ENCODE results near the gene MAST4. TPM values are rescaled to one million over a fixed set of nuclear protein-coding genes. Genes with fewer than 3 reads are reported as not detected.

MAST4 gene
- total and polyA plus RNA-seq, 8 donors = 5.9 to 29.7 (median 10.0) TPM

- no peak for TF ChIP-seq CTCF (IDR thresholded peaks at IDR 0.05)
- Histone ChIP-seq H3K4me3 (no peak overlapping the region), H3K9me3 (no peaks in the 10 kb centered on the region), H3K27me3 (no peaks in the 10 kb centered on the region), H3K27ac (no peak overlapping the region), H3K36me3 (no peaks in the 10 kb centered on the region), H3K4me1 (peaks cover 0 to 3% (median 0%) of the 10 kb centered on the region in 3 donors)
- WGBS, 2 donors = 15 to 21% methylated on average over 1 of the region's 1 CpG
- DNase-seq = no peak
- peak in 1 of 4 donors; percentile 8 for ATAC-seq
- FAIRE-seq = no peak
- intact Hi-C loops (cut with DNase I) = no loop called here
Measured at GRCh38 chr5:66830636-66831035, 234.4 kb downstream of the MAST4 start.

- no peak overlapping the region for H3K27ac ChIP-seq
- no peaks in the 10 kb centered on the region for H3K36me3 ChIP-seq
- no peak for ATAC-seq
- DNase-seq = no peak
- no peak for FAIRE-seq
- 92 to 94% methylated on average over 3 of the region's 3 CpGs for WGBS, 2 donors
- H3K4me1 ChIP-seq = no peaks in the 10 kb centered on the region
- H3K4me3 ChIP-seq = no peak overlapping the region
- no peak for TF ChIP-seq CTCF (IDR thresholded peaks at IDR 0.05)
- no peaks in the 10 kb centered on the region for H3K9me3 ChIP-seq
- no peaks in the 10 kb centered on the region for H3K27me3 ChIP-seq
- intact Hi-C loops (cut with DNase I) = no loop called here
Measured at GRCh38 chr5:66839636-66840185, 243.5 kb downstream of the MAST4 start.

- DNase-seq (no peak), ATAC-seq (no peak), FAIRE-seq (no peak)
- H3K36me3 ChIP-seq = no peaks in the 10 kb centered on the region
- H3K27me3 ChIP-seq = no peaks in the 10 kb centered on the region
- 88 to 91% methylated on average over 2 of the region's 2 CpGs for WGBS, 2 donors
- H3K9me3 ChIP-seq = no peaks in the 10 kb centered on the region
- no peak for TF ChIP-seq CTCF (IDR thresholded peaks at IDR 0.05)
- H3K4me3 ChIP-seq = no peak overlapping the region
- H3K27ac ChIP-seq = no peak overlapping the region
- intact Hi-C loops (cut with DNase I) = no loop called here
- H3K4me1 ChIP-seq = no peaks in the 10 kb centered on the region
Measured at GRCh38 chr5:66840511-66841013, 244.4 kb downstream of the MAST4 start.

- no peaks in the 10 kb centered on the region for H3K36me3 ChIP-seq
- WGBS, 2 donors = 71 to 72% methylated on average over 1 of the region's 1 CpG
- H3K9me3 ChIP-seq = no peaks in the 10 kb centered on the region
- FAIRE-seq (no peak), ATAC-seq (no peak), DNase-seq (no peak)
- intact Hi-C loops (cut with DNase I) = no loop called here
- H3K27me3 ChIP-seq = no peaks in the 10 kb centered on the region
- TF ChIP-seq CTCF (IDR thresholded peaks at IDR 0.05) = no peak
- H3K4me3 ChIP-seq = no peak overlapping the region
- H3K4me1 ChIP-seq = no peaks in the 10 kb centered on the region
- H3K27ac ChIP-seq = no peak overlapping the region
Measured at GRCh38 chr5:66841264-66841663, 245.1 kb downstream of the MAST4 start.

- FAIRE-seq = no peak
Measured at GRCh38 chr5:66842540-66842939, 246.3 kb downstream of the MAST4 start.

More at GRCh38 chr5:66842540-66842939, 246.3 kb downstream of the MAST4 start:
- H3K4me1 ChIP-seq = no peaks in the 10 kb centered on the region
- intact Hi-C loops (cut with DNase I) = no loop called here
- 97 to 99% methylated on average over 2 of the region's 2 CpGs for WGBS, 2 donors
- H3K36me3 ChIP-seq = no peaks in the 10 kb centered on the region
- no peak for TF ChIP-seq CTCF (IDR thresholded peaks at IDR 0.05)
- H3K27me3 ChIP-seq = no peaks in the 10 kb centered on the region
- DNase-seq (no peak), ATAC-seq (no peak)
- no peaks in the 10 kb centered on the region for H3K9me3 ChIP-seq
- no peak overlapping the region for H3K27ac ChIP-seq
- H3K4me3 ChIP-seq = no peak overlapping the region

Data from pancreas (tissue), 10 donors.